COLO829 (cell line): ENCODE measurements around the gene CRYZ.
"Not testable (repeated sequence)": the region's sequence is repeated elsewhere in the genome, so short reads cannot be mapped to it uniquely, and the experiment has no call there.

ENCODE experiments used
- DNase-seq: peaks from one replicate; pipeline ENCODE4 v3.0.0; 2012; ENCODE audit warnings: low spot score

Gene CRYZ

GRCh38 chr1:74679811-74680210 lies 53.0 kb downstream of the CRYZ start:
- DNase-seq: no peak

GRCh38 chr1:74677926-74678325 lies 54.9 kb downstream of the CRYZ start:
- DNase-seq: no peak

GRCh38 chr1:74674278-74675048 lies 58.4 kb downstream of the CRYZ start:
- DNase-seq: no peak

GRCh38 chr1:74673351-74674111 lies 59.3 kb downstream of the CRYZ start, which contains the start of gene ERICH3:
ERICH3 (minus strand) TSS chr1:74673792; CDS start chr1:74673519, 273 bp downstream.
- DNase-seq: no peak

- not testable (repeated sequence) for DNase-seq
Measured at GRCh38 chr1:74670866-74671265, 62.0 kb downstream of the CRYZ start.
